Smooth muscle cell (in vitro differentiated cells): Measurements from ENCODE around the gene NRK. TPM values are rescaled to one million over a fixed set of nuclear protein-coding genes. Genes with fewer than 3 reads are reported as not detected.
"Not testable (repeated sequence)": the region's sequence is repeated elsewhere in the genome, so short reads cannot be mapped to it uniquely, and the experiment has no call there.

Experiments used
- DNase-seq: peaks from one replicate; lab custom pipeline; 2025; ENCODE audit not compliant: unreplicated experiment; lab: John Stamatoyannopoulos, UW
- H2AFZ ChIP-seq: fragments of 200-600 bp; sonication (generic); 2 replicates; pipeline ENCODE4 v1.6.0; 2016; ENCODE audit warnings: antibody characterized with exemption, low read depth, mild to moderate bottlenecking
- H3F3A ChIP-seq: fragments of 200-600 bp; sonication (generic); 2 replicates; pipeline ENCODE4 v1.6.0; 2017; ENCODE audit warnings: antibody characterized with exemption, low read depth
- H3K27ac ChIP-seq: fragments of 200-600 bp; sonication (generic); 2 replicates; pipeline ENCODE4 v1.5.1; 2016; ENCODE audit warnings: low read depth, mild to moderate bottlenecking
- H3K27me3 ChIP-seq: fragments of 200-600 bp; sonication (generic); 2 replicates; pipeline ENCODE4 v1.6.1; 2016; ENCODE audit warnings: low read depth, mild to moderate bottlenecking
- H3K36me3 ChIP-seq: fragments of 200-600 bp; sonication (generic); 2 replicates; pipeline ENCODE4 v1.5.1; 2016; ENCODE audit warnings: low read depth
- H3K4me1 ChIP-seq: fragments of 200-600 bp; sonication (generic); 2 replicates; pipeline ENCODE4 v1.5.1; 2016; ENCODE audit warnings: low read depth
- H3K4me2 ChIP-seq: fragments of 200-600 bp; sonication (generic); 2 replicates; pipeline ENCODE4 v1.6.0; 2016; ENCODE audit warnings: mild to moderate bottlenecking
- H3K4me3 ChIP-seq: fragments of 200-600 bp; sonication (generic); 2 replicates; pipeline ENCODE4 v1.5.1; 2016; ENCODE audit warnings: mild to moderate bottlenecking
- H3K79me2 ChIP-seq: fragments of 200-600 bp; sonication (generic); 2 replicates; pipeline ENCODE4 v1.6.0; 2016; ENCODE audit warnings: low read depth, mild to moderate bottlenecking
- H3K9ac ChIP-seq: fragments of 200-600 bp; sonication (generic); 2 replicates; pipeline ENCODE4 v1.6.0; 2016; ENCODE audit warnings: low read depth
- H3K9me3 ChIP-seq: fragments of 200-600 bp; sonication (generic); replicated peaks from 2 replicates; pipeline ENCODE4 v1.5.1; 2016; ENCODE audit warnings: low read depth
- H4K20me1 ChIP-seq: fragments of 200-600 bp; sonication (generic); 2 replicates; pipeline ENCODE4 v1.6.0; 2016; ENCODE audit warnings: low read depth
- WGBS: methylation state at CpG from one replicate; pipeline ENCODE4 v1.1.7; 2016; ENCODE audit warnings: low lambda C conversion rate; 5-methylcytosine and 5-hydroxymethylcytosine counted together
- polyA plus RNA-seq: library from polyadenylated mRNA; unstranded; fragments of >200 nt; fragmentation: Nextera tagmentation; extraction: Ambion mirVana; gene quantifications from 2 replicates; pipeline ENCODE4 v1.2.1, GENCODE V29; 2016
- total RNA-seq: library from RNA; depleted of rRNA; stranded (reverse); fragments of >200 nt; gene quantifications from 2 replicates; pipeline ENCODE4 v1.2.3, GENCODE V29; 2014
- TF ChIP-seq, protein P1 (sequence below): fragments of 200-600 bp; sonication (generic); IDR thresholded peaks from 2 replicates; pipeline ENCODE4 v1.5.1; 2017; ENCODE audit warnings: borderline replicate concordance, mild to moderate bottlenecking, antibody characterized with exemption; ENCODE audit not compliant: insufficient read depth, poor library complexity, severe bottlenecking

The NRK gene
- total and polyA plus RNA-seq, 2 experiments from 2014 or later: 0.55 to 4.0 TPM

DNA sequence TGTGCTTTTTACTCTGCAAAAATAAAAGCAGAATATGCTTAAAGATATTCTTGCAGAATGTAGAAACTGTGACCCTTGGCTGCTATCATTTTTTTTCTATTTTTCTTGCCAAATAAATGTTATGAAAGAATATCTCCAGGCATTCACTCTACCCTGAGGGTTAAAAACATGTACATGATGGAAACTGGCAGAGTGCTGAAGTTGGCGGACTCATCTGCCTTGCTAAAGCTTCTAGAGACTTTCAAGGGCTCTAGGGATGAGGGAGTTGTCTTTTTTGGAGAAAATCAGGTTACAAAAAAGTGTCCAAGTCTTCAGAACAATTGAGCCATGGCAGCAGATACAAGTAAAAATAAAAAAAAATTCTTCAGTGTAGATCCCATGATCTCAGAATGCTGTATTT, 40.5 kb upstream of the NRK start:
- Histone ChIP-seq H3K4me2 (no peak overlapping the region), H3K79me2 (no peaks in the 10 kb centered on the region), H3K4me1 (no peaks in the 10 kb centered on the region), H3K27ac (no peak overlapping the region), H3F3A (no peaks in the 10 kb centered on the region), H3K4me3 (no peak overlapping the region), H2AFZ (no peak overlapping the region), H3K36me3 (no peaks in the 10 kb centered on the region), H4K20me1 (no peaks in the 10 kb centered on the region), H3K9me3 (no peaks in the 10 kb centered on the region), H3K27me3 (no peaks in the 10 kb centered on the region), H3K9ac (no peak overlapping the region)
- TF ChIP-seq, protein P1, sequence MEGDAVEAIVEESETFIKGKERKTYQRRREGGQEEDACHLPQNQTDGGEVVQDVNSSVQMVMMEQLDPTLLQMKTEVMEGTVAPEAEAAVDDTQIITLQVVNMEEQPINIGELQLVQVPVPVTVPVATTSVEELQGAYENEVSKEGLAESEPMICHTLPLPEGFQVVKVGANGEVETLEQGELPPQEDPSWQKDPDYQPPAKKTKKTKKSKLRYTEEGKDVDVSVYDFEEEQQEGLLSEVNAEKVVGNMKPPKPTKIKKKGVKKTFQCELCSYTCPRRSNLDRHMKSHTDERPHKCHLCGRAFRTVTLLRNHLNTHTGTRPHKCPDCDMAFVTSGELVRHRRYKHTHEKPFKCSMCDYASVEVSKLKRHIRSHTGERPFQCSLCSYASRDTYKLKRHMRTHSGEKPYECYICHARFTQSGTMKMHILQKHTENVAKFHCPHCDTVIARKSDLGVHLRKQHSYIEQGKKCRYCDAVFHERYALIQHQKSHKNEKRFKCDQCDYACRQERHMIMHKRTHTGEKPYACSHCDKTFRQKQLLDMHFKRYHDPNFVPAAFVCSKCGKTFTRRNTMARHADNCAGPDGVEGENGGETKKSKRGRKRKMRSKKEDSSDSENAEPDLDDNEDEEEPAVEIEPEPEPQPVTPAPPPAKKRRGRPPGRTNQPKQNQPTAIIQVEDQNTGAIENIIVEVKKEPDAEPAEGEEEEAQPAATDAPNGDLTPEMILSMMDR: no peak
- DNase-seq: no peak
- 65% methylated on average over 1 of the region's 1 CpG for WGBS

GRCh38 chrX:105796877-105797276, 25.5 kb upstream of the NRK start:
- H3K79me2 ChIP-seq, H3K9ac ChIP-seq, H3K4me1 ChIP-seq, H4K20me1 ChIP-seq, DNase-seq, H3K27me3 ChIP-seq, H3K9me3 ChIP-seq, H2AFZ ChIP-seq, H3K27ac ChIP-seq, H3F3A ChIP-seq, H3K36me3 ChIP-seq: not testable (repeated sequence)
- Histone ChIP-seq H3K4me2 (peak overlapping the region; percentile 69), H3K4me3 (peak overlapping the region; percentile 40)
- WGBS: 70% methylated on average over 26 of the region's 26 CpGs

- no peaks in the 10 kb centered on the region for H3K9me3 ChIP-seq
- H3F3A ChIP-seq: no peaks in the 10 kb centered on the region
- WGBS: 73% methylated on average over 2 of the region's 2 CpGs
- H3K27me3 ChIP-seq: no peaks in the 10 kb centered on the region
- TF ChIP-seq, protein P1: no peak
- H3K4me3 ChIP-seq: no peak overlapping the region
- H3K4me1 ChIP-seq: no peaks in the 10 kb centered on the region
- H2AFZ ChIP-seq: no peak overlapping the region
- no peaks in the 10 kb centered on the region for H3K79me2 ChIP-seq
- no peaks in the 10 kb centered on the region for H3K36me3 ChIP-seq
- DNase-seq: no peak
- H3K4me2 ChIP-seq: no peak overlapping the region
- H3K27ac ChIP-seq: no peak overlapping the region
- H3K9ac ChIP-seq: no peak overlapping the region
- no peaks in the 10 kb centered on the region for H4K20me1 ChIP-seq
Observed at GRCh38 chrX:105803891-105804290, 18.4 kb upstream of the NRK start.

DNA sequence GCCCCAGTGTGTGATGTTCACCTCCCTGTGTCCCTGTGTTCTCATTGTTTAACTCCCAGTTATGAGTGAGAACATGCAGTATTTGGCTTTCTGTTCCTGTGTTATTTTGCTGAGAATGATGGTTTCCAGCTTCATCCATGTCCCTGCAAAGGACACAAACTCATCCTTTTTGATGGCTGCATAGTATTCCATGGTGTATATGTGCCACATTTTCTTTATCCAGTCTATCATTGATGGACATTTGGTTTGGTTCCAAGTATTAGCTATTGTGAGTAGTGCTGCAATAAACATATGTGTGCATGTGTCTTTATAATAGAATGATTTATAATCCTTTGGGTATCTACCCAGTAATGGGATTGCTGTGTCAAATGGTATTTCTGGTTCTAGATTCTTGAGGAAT, 16.7 kb upstream of the NRK start:
- not testable (repeated sequence) for H4K20me1 ChIP-seq, DNase-seq, H3F3A ChIP-seq, H3K36me3 ChIP-seq, H3K27me3 ChIP-seq, H2AFZ ChIP-seq, H3K27ac ChIP-seq, H3K4me2 ChIP-seq, H3K79me2 ChIP-seq, H3K4me1 ChIP-seq, H3K4me3 ChIP-seq, H3K9me3 ChIP-seq, H3K9ac ChIP-seq

DNA sequence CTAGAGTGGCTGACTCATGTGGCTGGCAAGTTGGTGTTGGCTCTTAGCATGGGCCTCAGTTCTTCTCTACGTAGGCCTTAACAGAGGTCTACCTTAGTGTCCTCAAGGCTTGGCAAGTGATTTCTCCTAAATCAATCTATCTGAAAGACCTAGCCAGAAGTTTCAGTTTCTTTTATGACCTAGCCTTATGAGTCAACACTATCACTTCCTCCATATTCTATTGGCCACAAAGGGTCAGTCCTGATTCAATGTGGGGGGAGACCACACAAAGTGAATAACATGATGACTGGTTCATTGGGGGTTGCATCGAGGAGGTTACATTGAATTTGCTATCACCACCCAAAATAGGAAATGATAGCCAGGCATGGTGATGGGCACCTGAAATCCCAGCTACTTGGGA, 5.8 kb upstream of the NRK start:
- Histone ChIP-seq H3K27me3 (no peaks in the 10 kb centered on the region), H3K36me3 (no peaks in the 10 kb centered on the region), H3K27ac (no peak overlapping the region), H3K9me3 (no peaks in the 10 kb centered on the region), H3K4me1 (no peaks in the 10 kb centered on the region), H3K4me3 (no peak overlapping the region), H3F3A (no peaks in the 10 kb centered on the region), H3K4me2 (no peak overlapping the region), H3K79me2 (no peaks in the 10 kb centered on the region), H2AFZ (no peak overlapping the region), H3K9ac (no peak overlapping the region), H4K20me1 (no peaks in the 10 kb centered on the region)
- TF ChIP-seq, protein P1: no peak
- 81% methylated on average over 2 of the region's 2 CpGs for WGBS
- no peak for DNase-seq
